Endothelial cell of umbilical vein (primary cell): ENCODE data around the gene REPS1.

Experiments used
- EZH2 ChIP-seq: IDR thresholded peaks from 2 replicates; pipeline ENCODE4 v1.6.1; 2012; ENCODE audit warnings: borderline replicate concordance, low read depth, mild to moderate bottlenecking, moderate library complexity, low read length, inconsistent platforms; ENCODE audit not compliant: severe bottlenecking
- MYC ChIP-seq: IDR thresholded peaks from one replicate; pipeline ENCODE4 v1.6.1; 2011; ENCODE audit warnings: mild to moderate bottlenecking, low read depth, low read length
- POLR2A ChIP-seq: IDR thresholded peaks from 2 replicates; pipeline ENCODE4 v1.6.1; 2012; ENCODE audit warnings: low read depth, mild to moderate bottlenecking, control low read depth, low read length
- POLR2AphosphoS5 ChIP-seq: IDR thresholded peaks from 2 replicates; pipeline ENCODE4 v1.6.1; 2012; ENCODE audit warnings: low read depth, mild to moderate bottlenecking, control low read depth, low read length, moderate library complexity; ENCODE audit not compliant: insufficient read depth
- TF ChIP-seq, protein P1 (sequence below), 2 donors: IDR thresholded peaks; 1 replicate in 1 of 2; 2 replicates in 1 of 2; pipeline ENCODE4 v1.5.1; 2011; ENCODE audit warnings: low read length in 2 of 2, mild to moderate bottlenecking in 2 of 2, moderate library complexity in 2 of 2, control low read depth in 1 of 2, inconsistent platforms in 1 of 2, low read depth in 1 of 2; ENCODE audit not compliant: insufficient read depth in 1 of 2; ENCODE audit errors: extremely low read depth in 1 of 2
- TF ChIP-seq, protein P2 (sequence below): IDR thresholded peaks from 2 replicates; pipeline ENCODE4 v1.6.1; 2011; ENCODE audit not compliant: insufficient read depth, insufficient read length

DNA sequence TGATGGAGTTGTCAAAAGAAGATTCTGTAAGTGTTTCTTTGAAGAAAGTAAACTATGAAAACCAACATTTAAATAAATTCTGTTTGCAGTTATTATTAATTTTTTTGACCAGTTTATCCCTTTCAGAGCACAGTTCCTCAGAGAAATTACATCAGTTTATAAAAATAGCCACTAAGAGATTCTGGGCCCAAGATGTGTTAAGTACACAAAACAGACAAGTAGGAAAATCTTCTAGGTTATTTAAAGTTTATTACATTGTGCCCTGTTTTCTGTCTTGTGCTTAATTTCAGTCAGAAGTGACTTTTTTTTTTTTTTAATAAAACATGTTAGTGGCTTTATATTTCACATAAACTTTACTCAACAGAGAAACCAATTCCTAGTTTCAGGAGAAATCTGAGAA is 119.9 kb downstream of the REPS1 start:
- TF ChIP-seq, protein P1, sequence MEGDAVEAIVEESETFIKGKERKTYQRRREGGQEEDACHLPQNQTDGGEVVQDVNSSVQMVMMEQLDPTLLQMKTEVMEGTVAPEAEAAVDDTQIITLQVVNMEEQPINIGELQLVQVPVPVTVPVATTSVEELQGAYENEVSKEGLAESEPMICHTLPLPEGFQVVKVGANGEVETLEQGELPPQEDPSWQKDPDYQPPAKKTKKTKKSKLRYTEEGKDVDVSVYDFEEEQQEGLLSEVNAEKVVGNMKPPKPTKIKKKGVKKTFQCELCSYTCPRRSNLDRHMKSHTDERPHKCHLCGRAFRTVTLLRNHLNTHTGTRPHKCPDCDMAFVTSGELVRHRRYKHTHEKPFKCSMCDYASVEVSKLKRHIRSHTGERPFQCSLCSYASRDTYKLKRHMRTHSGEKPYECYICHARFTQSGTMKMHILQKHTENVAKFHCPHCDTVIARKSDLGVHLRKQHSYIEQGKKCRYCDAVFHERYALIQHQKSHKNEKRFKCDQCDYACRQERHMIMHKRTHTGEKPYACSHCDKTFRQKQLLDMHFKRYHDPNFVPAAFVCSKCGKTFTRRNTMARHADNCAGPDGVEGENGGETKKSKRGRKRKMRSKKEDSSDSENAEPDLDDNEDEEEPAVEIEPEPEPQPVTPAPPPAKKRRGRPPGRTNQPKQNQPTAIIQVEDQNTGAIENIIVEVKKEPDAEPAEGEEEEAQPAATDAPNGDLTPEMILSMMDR (IDR thresholded peaks at IDR 0.05; ENCODE audit: extremely low read depth in 1 of 2, insufficient read depth in 1 of 2, low read depth in 1 of 2, low read length in 2 of 2), result no peak
- TF ChIP-seq POLR2A (no peak), POLR2AphosphoS5 (no peak), MYC (no peak), EZH2 (no peak)
- TF ChIP-seq, protein P2, sequence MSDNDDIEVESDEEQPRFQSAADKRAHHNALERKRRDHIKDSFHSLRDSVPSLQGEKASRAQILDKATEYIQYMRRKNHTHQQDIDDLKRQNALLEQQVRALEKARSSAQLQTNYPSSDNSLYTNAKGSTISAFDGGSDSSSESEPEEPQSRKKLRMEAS, result no peak
